ENCODE data around the gene ACTL7A. TPM values are rescaled to one million over a fixed set of nuclear protein-coding genes. Genes with fewer than 3 reads are reported as not detected.

ACTL7A gene
- total and polyA plus RNA-seq, 2 donors (not counting 1 experiment from before 2014, with no cell fraction given), result not detected

GRCh38 chr9:108883085-108883484, 21.0 kb downstream of the ACTL7A start:
- ChIA-PET POLR2A (no interaction called here), CTCF (no interaction called here)
- Histone ChIP-seq H3K4me1 (ENCODE audit: control insufficient read depth in 2 of 2, insufficient read depth in 2 of 2, low read length in 2 of 2) (no peaks in the 10 kb centered on the region), H3K9ac (ENCODE audit: low read length) (no peak overlapping the region), H3K27me3 (replicated peaks in 1 of 4; ENCODE audit: control extremely low read depth in 1 of 4, control insufficient read depth in 3 of 4, insufficient read depth in 4 of 4, low read length in 3 of 4) (no peaks in the 10 kb centered on the region), H3K36me3 (replicated peaks in 1 of 2; ENCODE audit: control extremely low read depth in 1 of 2, control insufficient read depth in 1 of 2, extremely low read depth in 1 of 2, insufficient read depth in 2 of 2, low read length in 1 of 2) (peaks cover 10 to 41% of the 10 kb centered on the region in 2 experiments), H4K20me1 (ENCODE audit: control insufficient read depth, insufficient read depth, low read length, poor library complexity, severe bottlenecking) (no peaks in the 10 kb centered on the region), H3K4me2 (replicated peaks; ENCODE audit: low read depth, low read length, poor library complexity, severe bottlenecking) (no peak overlapping the region), H3K79me2 (ENCODE audit: control insufficient read depth, insufficient read depth, low read length) (no peaks in the 10 kb centered on the region), H2AFZ (ENCODE audit: insufficient read depth, low read depth, low read length, poor library complexity, severe bottlenecking) (no peak overlapping the region), H3K9me3 (ENCODE audit: control extremely low read depth in 1 of 3, control insufficient read depth in 2 of 3, insufficient read depth in 1 of 3, low read length in 2 of 3) (no peaks in the 10 kb centered on the region), H3K27ac (ENCODE audit: low read length in 2 of 2) (no peak overlapping the region), H3K4me3 (ENCODE audit: control extremely low read depth in 1 of 5, extremely low read depth in 1 of 5, insufficient read depth in 1 of 5, low read depth in 2 of 5, low read length in 4 of 5) (no peak overlapping the region)
- no peak for TF ChIP-seq CTCF (IDR thresholded peaks at IDR 0.05)
- TF ChIP-seq EZH2 (IDR thresholded peaks at IDR 0.05; ENCODE audit: borderline replicate concordance, insufficient read depth, low read depth, low read length, poor library complexity, severe bottlenecking), result no peak
- DNase-seq, result no peak
- H3K4me1 Mint-ChIP-seq, result no peaks in the 10 kb centered on the region
- WGBS (ENCODE audit: insufficient coverage), result 100% methylated on average over 3 of the region's 3 CpGs
- intact Hi-C loops (cut with micrococcal nuclease), result no loop called here
- H3K4me3 Mint-ChIP-seq, result no peak overlapping the region
- no peaks in the 10 kb centered on the region for H3K9me3 Mint-ChIP-seq (ENCODE audit: insufficient read depth)
- H3K27ac Mint-ChIP-seq, result no peak overlapping the region
- H3K27me3 Mint-ChIP-seq, result no peaks in the 10 kb centered on the region
- ATAC-seq (ENCODE audit: low read depth), result no peak

- WGBS (ENCODE audit: insufficient coverage), result no CpG with 5 or more reads among the region's 3 CpGs
- Histone ChIP-seq H4K20me1 (ENCODE audit: control insufficient read depth, insufficient read depth, low read length, poor library complexity, severe bottlenecking) (no peaks in the 10 kb centered on the region), H3K4me1 (ENCODE audit: control insufficient read depth in 2 of 2, insufficient read depth in 2 of 2, low read length in 2 of 2) (no peaks in the 10 kb centered on the region), H3K4me2 (replicated peaks; ENCODE audit: low read depth, low read length, poor library complexity, severe bottlenecking) (no peak overlapping the region), H3K36me3 (replicated peaks in 1 of 2; ENCODE audit: control extremely low read depth in 1 of 2, control insufficient read depth in 1 of 2, extremely low read depth in 1 of 2, insufficient read depth in 2 of 2, low read length in 1 of 2) (peaks cover 8 to 37% of the 10 kb centered on the region in 2 experiments), H3K4me3 (ENCODE audit: control extremely low read depth in 1 of 5, extremely low read depth in 1 of 5, insufficient read depth in 1 of 5, low read depth in 2 of 5, low read length in 4 of 5) (no peak overlapping the region), H2AFZ (ENCODE audit: insufficient read depth, low read depth, low read length, poor library complexity, severe bottlenecking) (no peak overlapping the region), H3K27me3 (replicated peaks in 1 of 4; ENCODE audit: control extremely low read depth in 1 of 4, control insufficient read depth in 3 of 4, insufficient read depth in 4 of 4, low read length in 3 of 4) (no peaks in the 10 kb centered on the region), H3K9ac (ENCODE audit: low read length) (no peak overlapping the region), H3K79me2 (ENCODE audit: control insufficient read depth, insufficient read depth, low read length) (no peaks in the 10 kb centered on the region), H3K27ac (ENCODE audit: low read length in 2 of 2) (no peak overlapping the region), H3K9me3 (ENCODE audit: control extremely low read depth in 1 of 3, control insufficient read depth in 2 of 3, insufficient read depth in 1 of 3, low read length in 2 of 3) (no peaks in the 10 kb centered on the region)
- TF ChIP-seq EZH2 (IDR thresholded peaks at IDR 0.05; ENCODE audit: borderline replicate concordance, insufficient read depth, low read depth, low read length, poor library complexity, severe bottlenecking) (no peak), CTCF (IDR thresholded peaks at IDR 0.05) (no peak)
- no peaks in the 10 kb centered on the region for H3K9me3 Mint-ChIP-seq (ENCODE audit: insufficient read depth)
- CTCF ChIA-PET, result no interaction called here
- H3K4me1 Mint-ChIP-seq, result no peaks in the 10 kb centered on the region
- intact Hi-C loops (cut with micrococcal nuclease), result no loop called here
- DNase-seq (no peak), ATAC-seq (ENCODE audit: low read depth) (no peak)
- POLR2A ChIA-PET, result no interaction called here
- H3K4me3 Mint-ChIP-seq, result no peak overlapping the region
- H3K27me3 Mint-ChIP-seq, result no peaks in the 10 kb centered on the region
- no peak overlapping the region for H3K27ac Mint-ChIP-seq
Measured at GRCh38 chr9:108884701-108885100, 22.6 kb downstream of the ACTL7A start.

Data from B cell (primary cell).